H9 (cell line): Measurements from ENCODE around the gene CTU1. TPM values are rescaled to one million over a fixed set of nuclear protein-coding genes. Genes with fewer than 3 reads are reported as not detected.

ENCODE experiments used
- DNase-seq: peaks from one replicate; pipeline ENCODE4 v3.0.0-alpha.2; 2017
- H2AFZ ChIP-seq: one replicate; pipeline ENCODE4 v1.6.1; 2013; ENCODE audit warnings: mild to moderate bottlenecking, low read length, control low read depth, moderate library complexity
- H2AK5ac ChIP-seq: 2 replicates; pipeline ENCODE4 v1.6.1; 2013; ENCODE audit warnings: low read length, control low read depth, mixed read lengths; ENCODE audit not compliant: insufficient read length
- H2BK120ac ChIP-seq: one replicate; pipeline ENCODE4 v1.6.1; 2013; ENCODE audit warnings: low read depth, mild to moderate bottlenecking, low read length, control low read depth, inconsistent platforms; ENCODE audit not compliant: poor library complexity, severe bottlenecking
- H2BK12ac ChIP-seq: 2 replicates; pipeline ENCODE4 v1.6.1; 2013; ENCODE audit warnings: low read length, control low read depth, mixed read lengths, low read depth; ENCODE audit not compliant: insufficient read length
- H2BK15ac ChIP-seq: 2 replicates; pipeline ENCODE4 v1.6.1; 2013; ENCODE audit warnings: low read depth, low read length, control low read depth
- H2BK20ac ChIP-seq: one replicate; pipeline ENCODE4 v1.6.1; 2013; ENCODE audit warnings: low read depth, mild to moderate bottlenecking, low read length, control low read depth, inconsistent platforms; ENCODE audit not compliant: poor library complexity, severe bottlenecking
- H2BK5ac ChIP-seq: 2 replicates; pipeline ENCODE4 v1.6.1; 2013; ENCODE audit warnings: low read length, control low read depth, mixed read lengths; ENCODE audit not compliant: insufficient read length
- H3K14ac ChIP-seq: 2 replicates; pipeline ENCODE4 v1.6.1; 2013; ENCODE audit warnings: low read length, control low read depth; ENCODE audit not compliant: insufficient read depth
- H3K18ac ChIP-seq: 2 replicates; pipeline ENCODE4 v1.6.1; 2013; ENCODE audit warnings: low read depth, mild to moderate bottlenecking, mixed read lengths, low read length, control low read depth; ENCODE audit not compliant: insufficient read length
- H3K23ac ChIP-seq: 2 replicates; pipeline ENCODE4 v1.6.1; 2013; ENCODE audit warnings: low read length, control low read depth, mixed read lengths, low read depth; ENCODE audit not compliant: insufficient read length
- H3K23me2 ChIP-seq: 2 replicates; pipeline ENCODE4 v1.6.1; 2013; ENCODE audit warnings: low read depth, mild to moderate bottlenecking, mixed read lengths, low read length, control low read depth; ENCODE audit not compliant: insufficient read length, poor library complexity, severe bottlenecking
- H3K27ac ChIP-seq: 2 replicates; pipeline ENCODE4 v1.5.1; 2013; ENCODE audit warnings: low read length, control low read depth, mixed read lengths, low read depth; ENCODE audit not compliant: insufficient read length
- H3K27me3 ChIP-seq: 2 replicates; pipeline ENCODE4 v1.6.1; 2013; ENCODE audit warnings: low read length, control low read depth, inconsistent platforms; ENCODE audit not compliant: insufficient read depth
- H3K4ac ChIP-seq: 2 replicates; pipeline ENCODE4 v1.6.1; 2013; ENCODE audit warnings: low read depth, mild to moderate bottlenecking, control low read depth, inconsistent platforms, low read length, moderate library complexity
- H3K4me1 ChIP-seq: 2 replicates; pipeline ENCODE4 v1.6.1; 2013; ENCODE audit warnings: low read length, control low read depth, inconsistent platforms; ENCODE audit not compliant: insufficient read depth
- H3K4me2 ChIP-seq: 2 replicates; pipeline ENCODE4 v1.6.1; 2013; ENCODE audit warnings: low read length, control low read depth, mixed read lengths; ENCODE audit not compliant: insufficient read length, insufficient read depth
- H3K56ac ChIP-seq: 2 replicates; pipeline ENCODE4 v1.6.1; 2013; ENCODE audit warnings: low read depth, mild to moderate bottlenecking, mixed read lengths, low read length, control low read depth; ENCODE audit not compliant: insufficient read length
- H3K79me1 ChIP-seq: 2 replicates; pipeline ENCODE4 v1.6.1; 2013; ENCODE audit warnings: low read depth, mild to moderate bottlenecking, moderate library complexity, low read length, control low read depth, inconsistent platforms; ENCODE audit not compliant: insufficient read depth, poor library complexity, severe bottlenecking
- H3K79me2 ChIP-seq: 2 replicates; pipeline ENCODE4 v1.6.1; 2013; ENCODE audit warnings: low read length, control low read depth, inconsistent platforms; ENCODE audit not compliant: insufficient read depth
- H3K9ac ChIP-seq: 2 replicates; pipeline ENCODE4 v1.6.1; 2013; ENCODE audit warnings: low read length, control low read depth, mixed read lengths; ENCODE audit not compliant: insufficient read length; ENCODE audit errors: extremely low read depth
- H3K9me3 ChIP-seq: one replicate; pipeline ENCODE4 v1.6.1; 2013; ENCODE audit warnings: low read depth, low read length, inconsistent platforms; ENCODE audit not compliant: control insufficient read depth
- H3T11ph ChIP-seq: one replicate; pipeline ENCODE4 v1.6.1; 2013; ENCODE audit warnings: mild to moderate bottlenecking, low read length, control low read depth, inconsistent platforms
- H4K20me1 ChIP-seq: one replicate; pipeline ENCODE4 v1.6.1; 2013; ENCODE audit not compliant: control insufficient read depth, insufficient read length, insufficient read depth
- H4K5ac ChIP-seq: 2 replicates; pipeline ENCODE4 v1.6.1; 2013; ENCODE audit warnings: low read depth, mild to moderate bottlenecking, mixed read lengths, low read length, control low read depth; ENCODE audit not compliant: insufficient read length
- H4K8ac ChIP-seq: replicated peaks from 2 replicates; pipeline ENCODE4 v1.6.1; 2013; ENCODE audit warnings: low read length, control low read depth, mixed read lengths, low read depth; ENCODE audit not compliant: insufficient read length
- H4K91ac ChIP-seq: 2 replicates; pipeline ENCODE4 v1.6.1; 2013; ENCODE audit warnings: low read depth, mild to moderate bottlenecking, moderate library complexity, mixed read lengths, low read length, control low read depth; ENCODE audit not compliant: insufficient read length
- H3K27ac Mint-ChIP-seq, 3 experiments: 2 replicates in 2 of 3; 3 replicates in 1 of 3; pipeline ENCODE4 v1.8.0; 2020 to 2021; ENCODE audit warnings: mixed read lengths in 3 of 3, mild to moderate bottlenecking in 1 of 3, moderate library complexity in 1 of 3
- H3K27me3 Mint-ChIP-seq: 2 replicates; pipeline ENCODE4 v1.8.0; 2021; ENCODE audit warnings: low read depth, mild to moderate bottlenecking, moderate library complexity, mixed read lengths
- H3K36me3 Mint-ChIP-seq, 3 experiments: 2 replicates in 2 of 3; 3 replicates in 1 of 3; pipeline ENCODE4 v1.8.0; 2020 to 2021; ENCODE audit warnings: low read depth in 3 of 3, mixed read lengths in 3 of 3; ENCODE audit not compliant: insufficient read depth in 1 of 3
- H3K4me1 Mint-ChIP-seq, 2 experiments: 2 replicates each; pipeline ENCODE4 v1.8.0; 2020; ENCODE audit warnings: mixed read lengths in 2 of 2
- H3K4me3 Mint-ChIP-seq, 2 experiments: 2 replicates in 1 of 2; 3 replicates in 1 of 2; pipeline ENCODE4 v1.8.0; 2020 to 2021; ENCODE audit warnings: mild to moderate bottlenecking in 2 of 2, mixed read lengths in 2 of 2, moderate library complexity in 1 of 2
- H3K9me3 Mint-ChIP-seq, 2 experiments: 2 replicates in 1 of 2; 3 replicates in 1 of 2; pipeline ENCODE4 v1.8.0; 2020; ENCODE audit warnings: mild to moderate bottlenecking in 2 of 2, mixed read lengths in 2 of 2, moderate library complexity in 1 of 2
- CTCF ChIP-seq: fragments of 200-600 bp; sonication (generic); conservative IDR thresholded peaks from 3 replicates; pipeline ENCODE4 v1.8.0; 2021; ENCODE audit warnings: antibody characterized with exemption, mild to moderate bottlenecking
- WGBS: extraction: QIAGEN DNeasy Blood & Tissue Kit; methylation state at CpG from one replicate; pipeline ENCODE4 v1.1.7; 2013; ENCODE audit warnings: missing lambda C conversion rate, low lambda C conversion rate, mixed read lengths; ENCODE audit not compliant: insufficient read length; ENCODE audit errors: extremely low coverage; 5-methylcytosine and 5-hydroxymethylcytosine counted together
- total RNA-seq: library from RNA; stranded (reverse); gene quantifications from 2 replicates; pipeline ENCODE4 v1.2.1, GENCODE V29; 2021

The CTU1 gene
- total RNA-seq, 1 experiment from 2014 or later = 8.8 TPM

DNA sequence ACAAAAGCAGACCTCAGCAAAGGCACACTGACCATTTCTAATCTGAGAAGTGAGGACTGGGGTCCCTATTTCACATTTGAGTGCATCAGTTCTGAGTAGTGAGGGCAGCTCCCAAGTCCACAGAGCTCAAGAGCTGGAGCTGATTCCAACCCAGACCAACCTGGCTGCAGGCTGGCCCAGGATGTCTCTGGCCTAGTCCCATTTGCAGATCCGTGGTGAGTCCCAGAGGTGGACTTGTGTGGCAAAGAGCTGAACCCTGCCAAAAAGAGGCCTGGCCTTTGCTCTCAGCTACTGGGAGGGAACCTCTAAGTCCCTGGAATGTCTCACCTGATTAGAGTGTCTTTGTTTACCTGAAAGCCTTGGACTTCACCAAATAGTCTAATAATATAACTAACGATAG, 48.5 kb upstream of the CTU1 start:
- no peak overlapping the region for H4K8ac ChIP-seq
- Mint-ChIP-seq H3K9me3 (no peaks in the 10 kb centered on the region; a peak in 1 of 5 replicates), H3K36me3 (no peaks in the 10 kb centered on the region), H3K4me3 (no peak overlapping the region), H3K27me3 (peaks cover 11% of the 10 kb centered on the region), H3K4me1 (no peaks in the 10 kb centered on the region), H3K27ac (no peak overlapping the region)
- no peak overlapping the region for H3K56ac ChIP-seq
- no peaks in the 10 kb centered on the region for H4K20me1 ChIP-seq
- no peak overlapping the region for H2AFZ ChIP-seq
- no peak overlapping the region for H2BK15ac ChIP-seq
- H2BK12ac ChIP-seq = no peak overlapping the region
- no peak overlapping the region for H2AK5ac ChIP-seq
- no peaks in the 10 kb centered on the region for H3K79me1 ChIP-seq
- H3K27ac ChIP-seq = no peak overlapping the region
- no peak for DNase-seq
- H2BK5ac ChIP-seq = no peak overlapping the region
- no peaks in the 10 kb centered on the region for H3K23me2 ChIP-seq
- H3K4ac ChIP-seq = no peak overlapping the region
- H3K9me3 ChIP-seq = no peaks in the 10 kb centered on the region
- H3K9ac ChIP-seq = no peak overlapping the region
- H3K79me2 ChIP-seq = no peaks in the 10 kb centered on the region
- no peak overlapping the region for H3K23ac ChIP-seq
- H4K5ac ChIP-seq = no peak overlapping the region
- H3K18ac ChIP-seq = no peak overlapping the region
- H4K91ac ChIP-seq = no peak overlapping the region
- H3K27me3 ChIP-seq = no peaks in the 10 kb centered on the region
- no peak overlapping the region for H3K4me2 ChIP-seq
- no CpG with 5 or more reads among the region's 2 CpGs for WGBS
- no peak overlapping the region for H2BK120ac ChIP-seq
- H3T11ph ChIP-seq = no peak overlapping the region
- TF ChIP-seq CTCF = no peak
- no peaks in the 10 kb centered on the region for H3K4me1 ChIP-seq
- H2BK20ac ChIP-seq = no peak overlapping the region
- H3K14ac ChIP-seq = no peak overlapping the region
